Esophagus squamous epithelium (tissue), 5 donors: ENCODE results near the gene SMC6. TPM values are rescaled to one million over a fixed set of nuclear protein-coding genes. Genes with fewer than 3 reads are reported as not detected.

Source experiments
- DNase-seq: peaks from one replicate; lab custom pipeline; 2025; lab: John Stamatoyannopoulos, UW
- H3K27ac ChIP-seq, 4 donors: fragments of 200-600 bp; sonication (generic); one replicate each; pipeline ENCODE4 v1.5.1; 2016 to 2019; ENCODE audit warnings: mild to moderate bottlenecking in 1 of 4
- H3K27me3 ChIP-seq, 4 donors: fragments of 200-600 bp; sonication (generic); 1 replicate in 3 of 4; 2 replicates in 1 of 4; pipeline versions ENCODE4 v1.5.1 to v1.6.0; 2017 to 2021; ENCODE audit warnings: antibody characterized with exemption in 1 of 4
- H3K36me3 ChIP-seq, 3 donors: fragments of 200-600 bp; sonication (generic); one replicate each; pipeline ENCODE4 v1.5.1; 2016 to 2019
- H3K4me1 ChIP-seq, 3 donors: fragments of 200-600 bp; sonication (generic); one replicate each; pipeline ENCODE4 v1.5.1; 2017 to 2019
- H3K4me3 ChIP-seq, 4 donors: fragments of 200-600 bp; sonication (generic); 1 replicate in 3 of 4; 2 replicates in 1 of 4; pipeline ENCODE4 v1.5.1; 2016 to 2019; ENCODE audit warnings: mild to moderate bottlenecking in 2 of 4, moderate library complexity in 1 of 4
- H3K9me3 ChIP-seq, 3 donors: fragments of 200-600 bp; sonication (generic); one replicate each; pipeline ENCODE4 v1.5.1; 2016 to 2019
- CTCF ChIP-seq, 6 experiments: fragments of 450-650 bp in 4 of 6; fragments of 200-600 bp in 2 of 6; sonication (generic) in 2 of 6; IDR thresholded peaks; one replicate each; pipeline ENCODE4 v1.5.1; 2016 to 2019; ENCODE audit warnings: antibody characterized with exemption in 6 of 6, mild to moderate bottlenecking in 4 of 6, moderate library complexity in 4 of 6
- POLR2A ChIP-seq, 4 donors: fragments of 450-650 bp; IDR thresholded peaks; one replicate each; pipeline ENCODE4 v1.6.1; 2017; ENCODE audit warnings: antibody characterized with exemption in 4 of 4, mild to moderate bottlenecking in 4 of 4, moderate library complexity in 3 of 4
- WGBS, 2 donors: methylation state at CpG; one replicate each; pipeline ENCODE4 v1.1.5; 2018; 5-methylcytosine and 5-hydroxymethylcytosine counted together
- intact Hi-C: fragments of 100-400 bp; cut with DNase I; formaldehyde crosslinking; loops from one replicate; pipeline ENCODE4 v1.15.0; 2022
- total RNA-seq, 4 donors: library from RNA; depleted of rRNA; stranded (reverse); fragments of >200 nt; gene quantifications; one replicate each; pipeline ENCODE4 v1.1.0, GENCODE V29; 2016
- donor health status: DM: yes; HTN: yes; CAD: no.

The SMC6 gene
- total RNA-seq, 4 donors from 2014 or later: 25.3 to 40.4 (median 31.7) TPM

GRCh38 chr2:17713291-17713690 is 40.3 kb downstream of the SMC6 start:
- H3K36me3 ChIP-seq: peaks cover 7 to 99% (median 35%) of the 10 kb centered on the region in 3 donors
- DNase-seq: no peak
- intact Hi-C loops: no loop called here
- WGBS, 2 donors: 63 to 100% methylated on average over 1 of the region's 1 CpG
- no peaks in the 10 kb centered on the region for H3K4me1 ChIP-seq
- TF ChIP-seq POLR2A (IDR thresholded peaks at IDR 0.05): no peak
- TF ChIP-seq CTCF (IDR thresholded peaks at IDR 0.05): no peak
- no peak overlapping the region for H3K4me3 ChIP-seq
- no peak overlapping the region for H3K27ac ChIP-seq
- H3K27me3 ChIP-seq: no peaks in the 10 kb centered on the region
- H3K9me3 ChIP-seq: no peaks in the 10 kb centered on the region

GRCh38 chr2:17710547-17711248 is 42.9 kb downstream of the SMC6 start:
- TF ChIP-seq POLR2A (IDR thresholded peaks at IDR 0.05) (no peak), CTCF (IDR thresholded peaks at IDR 0.05) (no peak)
- Histone ChIP-seq H3K36me3 (peaks cover 7 to 98% (median 15%) of the 10 kb centered on the region in 3 donors), H3K9me3 (no peaks in the 10 kb centered on the region), H3K4me1 (no peaks in the 10 kb centered on the region), H3K27ac (no peak overlapping the region), H3K27me3 (no peaks in the 10 kb centered on the region), H3K4me3 (no peak overlapping the region)
- intact Hi-C loops: no loop called here
- no peak for DNase-seq
- 86 to 92% methylated on average over 9 of the region's 9 CpGs for WGBS, 2 donors

- Histone ChIP-seq H3K36me3 (peaks cover 7 to 98% (median 20%) of the 10 kb centered on the region in 3 donors), H3K27ac (no peak overlapping the region), H3K9me3 (no peaks in the 10 kb centered on the region), H3K27me3 (no peaks in the 10 kb centered on the region), H3K4me1 (no peaks in the 10 kb centered on the region), H3K4me3 (no peak overlapping the region)
- TF ChIP-seq CTCF (IDR thresholded peaks at IDR 0.05): no peak
- TF ChIP-seq POLR2A (IDR thresholded peaks at IDR 0.05): no peak
- no peak for DNase-seq
- WGBS, 2 donors: 85 to 97% methylated on average over 2 of the region's 2 CpGs
- intact Hi-C loops: no loop called here
Measured at GRCh38 chr2:17709897-17710296, 43.7 kb downstream of the SMC6 start.

DNA sequence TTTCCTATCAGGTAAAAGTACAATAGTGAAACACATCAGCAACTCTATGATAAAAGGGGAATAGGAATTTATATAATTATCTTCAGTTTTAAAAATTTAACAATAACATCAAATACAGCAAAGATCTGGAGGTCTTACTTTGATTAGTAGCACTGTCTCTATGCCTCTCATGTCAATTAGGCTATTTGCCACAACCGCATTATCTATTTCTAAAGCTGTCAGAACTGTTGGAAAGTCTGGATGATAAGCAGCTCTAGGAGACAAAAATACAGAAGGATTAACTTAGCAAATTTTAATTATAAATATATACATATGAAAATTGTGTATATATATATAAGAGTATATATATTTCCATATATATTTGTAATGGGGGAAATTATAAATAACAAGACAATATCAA is 45.1 kb downstream of the SMC6 start:
- intact Hi-C loops: no loop called here
- TF ChIP-seq CTCF (IDR thresholded peaks at IDR 0.05): no peak
- no peak for TF ChIP-seq POLR2A (IDR thresholded peaks at IDR 0.05)
- WGBS, 2 donors: 93 to 94% methylated on average over 1 of the region's 1 CpG
- no peak for DNase-seq
- Histone ChIP-seq H3K27ac (no peak overlapping the region), H3K9me3 (no peaks in the 10 kb centered on the region), H3K36me3 (peaks cover 0 to 98% (median 16%) of the 10 kb centered on the region in 3 donors), H3K4me1 (no peaks in the 10 kb centered on the region), H3K27me3 (no peaks in the 10 kb centered on the region), H3K4me3 (no peak overlapping the region)

GRCh38 chr2:17706845-17707244 is 46.8 kb downstream of the SMC6 start:
- Histone ChIP-seq H3K4me3 (no peak overlapping the region), H3K27me3 (no peaks in the 10 kb centered on the region), H3K4me1 (no peaks in the 10 kb centered on the region), H3K36me3 (peaks cover 0 to 98% (median 9%) of the 10 kb centered on the region in 3 donors), H3K9me3 (no peaks in the 10 kb centered on the region), H3K27ac (no peak overlapping the region)
- no peak for DNase-seq
- WGBS, 2 donors: 77 to 84% methylated on average over 4 of the region's 4 CpGs
- TF ChIP-seq CTCF (IDR thresholded peaks at IDR 0.05) (no peak), POLR2A (IDR thresholded peaks at IDR 0.05) (no peak)
- intact Hi-C loops: no loop called here
